ENCODE results near the gene CXCL14. TPM values are rescaled to one million over a fixed set of nuclear protein-coding genes. Genes with fewer than 3 reads are reported as not detected.

The CXCL14 gene
- total RNA-seq, 6 experiments from 2014 or later, result 2.3 to 12.2 (median 3.8) TPM

DNA sequence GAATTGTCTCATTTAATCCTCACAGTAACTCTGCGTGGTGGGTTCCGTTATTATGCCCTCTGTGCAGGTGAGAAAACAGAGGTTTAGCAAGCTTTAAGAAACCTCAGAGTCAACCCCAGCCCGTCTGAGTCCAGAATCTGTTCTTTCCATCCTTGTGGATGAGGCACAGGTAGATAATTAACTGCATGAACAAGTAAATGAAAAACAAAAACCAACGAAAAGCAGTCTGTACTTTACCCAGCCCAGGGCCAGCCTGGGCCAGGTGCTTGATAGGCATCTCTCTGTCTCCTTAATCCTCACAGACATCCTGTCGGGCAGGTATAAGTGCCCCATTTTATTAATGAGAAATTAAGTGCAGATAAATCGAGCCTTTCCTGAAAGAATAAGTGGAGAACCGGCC is 25.3 kb upstream of the CXCL14 start:
- WGBS (ENCODE audit: insufficient coverage, low coverage, low lambda C conversion rate, missing lambda C conversion rate), result 30% methylated on average over 5 of the region's 7 CpGs
- intact Hi-C loops (cut with DNase I), result no loop called here
- Histone ChIP-seq H3K4me3 (no peak overlapping the region), H3K4me1 (no peaks in the 10 kb centered on the region), H3K27ac (no peak overlapping the region), H3K36me3 (no peaks in the 10 kb centered on the region), H3K9me3 (no peaks in the 10 kb centered on the region), H3K27me3 (no peaks in the 10 kb centered on the region)
- TF ChIP-seq, protein P1, sequence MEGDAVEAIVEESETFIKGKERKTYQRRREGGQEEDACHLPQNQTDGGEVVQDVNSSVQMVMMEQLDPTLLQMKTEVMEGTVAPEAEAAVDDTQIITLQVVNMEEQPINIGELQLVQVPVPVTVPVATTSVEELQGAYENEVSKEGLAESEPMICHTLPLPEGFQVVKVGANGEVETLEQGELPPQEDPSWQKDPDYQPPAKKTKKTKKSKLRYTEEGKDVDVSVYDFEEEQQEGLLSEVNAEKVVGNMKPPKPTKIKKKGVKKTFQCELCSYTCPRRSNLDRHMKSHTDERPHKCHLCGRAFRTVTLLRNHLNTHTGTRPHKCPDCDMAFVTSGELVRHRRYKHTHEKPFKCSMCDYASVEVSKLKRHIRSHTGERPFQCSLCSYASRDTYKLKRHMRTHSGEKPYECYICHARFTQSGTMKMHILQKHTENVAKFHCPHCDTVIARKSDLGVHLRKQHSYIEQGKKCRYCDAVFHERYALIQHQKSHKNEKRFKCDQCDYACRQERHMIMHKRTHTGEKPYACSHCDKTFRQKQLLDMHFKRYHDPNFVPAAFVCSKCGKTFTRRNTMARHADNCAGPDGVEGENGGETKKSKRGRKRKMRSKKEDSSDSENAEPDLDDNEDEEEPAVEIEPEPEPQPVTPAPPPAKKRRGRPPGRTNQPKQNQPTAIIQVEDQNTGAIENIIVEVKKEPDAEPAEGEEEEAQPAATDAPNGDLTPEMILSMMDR (IDR thresholded peaks at IDR 0.05), result no peak
- ATAC-seq (no peak), DNase-seq (no peak)

- Histone ChIP-seq H3K9me3 (no peaks in the 10 kb centered on the region), H3K4me1 (no peaks in the 10 kb centered on the region), H3K36me3 (no peaks in the 10 kb centered on the region), H3K27ac (no peak overlapping the region), H3K4me3 (no peak overlapping the region), H3K27me3 (no peaks in the 10 kb centered on the region)
- WGBS (ENCODE audit: insufficient coverage, low coverage, low lambda C conversion rate, missing lambda C conversion rate), result 89% methylated on average over 5 of the region's 7 CpGs
- no peak for DNase-seq
- no peak for TF ChIP-seq POLR2A (IDR thresholded peaks at IDR 0.05)
- TF ChIP-seq, protein P1 (IDR thresholded peaks at IDR 0.05), result no peak
- ATAC-seq, result no peak
- intact Hi-C loops (cut with DNase I), result no loop called here
Observed at GRCh38 chr5:135602882-135603721, 24.3 kb upstream of the CXCL14 start.

DNA sequence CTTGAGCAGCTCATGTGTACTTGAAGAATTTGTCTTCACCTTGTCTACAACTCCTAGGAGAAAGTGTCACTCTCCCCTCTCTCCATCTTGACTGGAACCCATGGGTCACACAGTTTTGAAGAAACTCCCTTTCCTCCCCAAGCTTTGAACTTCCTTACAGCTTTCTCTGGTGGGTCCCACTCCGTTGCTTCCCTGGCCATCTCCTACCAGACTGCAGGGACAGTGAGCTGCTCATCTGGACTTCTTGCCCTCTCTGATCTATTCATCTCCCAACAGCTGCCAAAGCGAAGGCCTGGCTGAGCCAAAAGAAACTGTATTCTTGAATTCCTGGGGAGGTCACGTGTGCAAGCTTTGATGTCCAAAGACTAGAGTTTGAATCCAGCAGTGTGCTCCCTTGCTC is 22.7 kb upstream of the CXCL14 start:
- H3K4me3 ChIP-seq, result no peak overlapping the region
- H3K27ac ChIP-seq, result no peak overlapping the region
- H3K9me3 ChIP-seq, result no peaks in the 10 kb centered on the region
- DNase-seq (no peak), ATAC-seq (no peak)
- intact Hi-C loops (cut with DNase I), result no loop called here
- TF ChIP-seq, protein P1 (IDR thresholded peaks at IDR 0.05), result no peak
- TF ChIP-seq POLR2A (IDR thresholded peaks at IDR 0.05), result no peak
- H3K4me1 ChIP-seq, result no peaks in the 10 kb centered on the region
- WGBS (ENCODE audit: insufficient coverage, low coverage, low lambda C conversion rate, missing lambda C conversion rate), result 51% methylated on average over 3 of the region's 3 CpGs
- H3K36me3 ChIP-seq, result no peaks in the 10 kb centered on the region
- H3K27me3 ChIP-seq, result no peaks in the 10 kb centered on the region

GRCh38 chr5:135600971-135601381 is 22.2 kb upstream of the CXCL14 start:
- WGBS (ENCODE audit: insufficient coverage, low coverage, low lambda C conversion rate, missing lambda C conversion rate), result 95% methylated on average over 2 of the region's 6 CpGs
- Histone ChIP-seq H3K27me3 (no peaks in the 10 kb centered on the region), H3K9me3 (no peaks in the 10 kb centered on the region), H3K36me3 (no peaks in the 10 kb centered on the region), H3K4me3 (no peak overlapping the region), H3K4me1 (no peaks in the 10 kb centered on the region), H3K27ac (no peak overlapping the region)
- intact Hi-C loops (cut with DNase I), result no loop called here
- no peak for ATAC-seq
- no peak for TF ChIP-seq POLR2A (IDR thresholded peaks at IDR 0.05)
- TF ChIP-seq, protein P1 (IDR thresholded peaks at IDR 0.05), result no peak
- no peak for DNase-seq
